CD4-positive, alpha-beta T cell (primary cell): ENCODE results near the gene PLET1. TPM values are rescaled to one million over a fixed set of nuclear protein-coding genes. Genes with fewer than 3 reads are reported as not detected.
A peak's percentile ranks its signal among the peaks of the same experiment; 100 is the strongest.

Experiments
- ATAC-seq: fragments of 200-7000 bp; cut with Tn5 transposase; one replicate; pipeline ENCODE4 v1.10.0; 2022; ENCODE audit warnings: mild to moderate bottlenecking; ENCODE audit not compliant: poor library complexity
- CTCF ChIA-PET: fragments of 350-600 bp; sonication (Branson Sonifier 250); formaldehyde crosslinking; loops from one replicate; lab custom pipeline; 2021; ENCODE audit warnings: antibody characterized with exemption, inconsistent platforms; lab: Charles Lee
- POLR2A ChIA-PET: fragments of 350-600 bp; sonication (Branson Sonifier 250); formaldehyde crosslinking; loops from one replicate; lab custom pipeline; 2021; ENCODE audit warnings: antibody characterized with exemption, inconsistent platforms; lab: Charles Lee
- DNase-seq, 14 experiments: peaks; one replicate each; pipeline ENCODE4 v3.0.0-alpha.2; 2013 to 2020; ENCODE audit warnings: mixed read lengths in 2 of 14
- H3K27ac ChIP-seq, 2 donors: one replicate each; pipeline versions ENCODE4 v1.5.1 to v1.7.0; 2013; ENCODE audit warnings: low read length in 2 of 2, low read depth in 1 of 2, mild to moderate bottlenecking in 1 of 2
- H3K27me3 ChIP-seq, 2 experiments: 1 replicate in 1 of 2; 2 replicates in 1 of 2; pipeline versions ENCODE4 v1.6.1 to v1.7.0; 2013; ENCODE audit warnings: low read length in 2 of 2, control low read depth in 1 of 2, mild to moderate bottlenecking in 1 of 2, moderate library complexity in 1 of 2; ENCODE audit not compliant: insufficient read depth in 2 of 2, control insufficient read depth in 1 of 2
- H3K36me3 ChIP-seq: one replicate; pipeline ENCODE4 v1.6.1; 2013; ENCODE audit warnings: low read length, control low read depth; ENCODE audit not compliant: insufficient read depth
- H3K4me1 ChIP-seq: one replicate; pipeline ENCODE4 v1.6.1; 2013; ENCODE audit warnings: low read length, control low read depth; ENCODE audit not compliant: insufficient read depth
- H3K4me3 ChIP-seq: one replicate; pipeline ENCODE4 v1.5.1; 2013; ENCODE audit warnings: mild to moderate bottlenecking, low read length, moderate library complexity
- H3K9me3 ChIP-seq, 2 experiments: 1 replicate in 1 of 2; 2 replicates in 1 of 2; pipeline versions ENCODE4 v1.6.1 to v1.7.0; 2013; ENCODE audit warnings: low read length in 2 of 2, mild to moderate bottlenecking in 2 of 2, control low read depth in 1 of 2, moderate library complexity in 1 of 2; ENCODE audit not compliant: control insufficient read depth in 1 of 2, insufficient read depth in 1 of 2
- H3K27ac Mint-ChIP-seq: one replicate; pipeline ENCODE4 v1.8.0; 2020; ENCODE audit warnings: mixed read lengths
- H3K27me3 Mint-ChIP-seq: one replicate; pipeline ENCODE4 v1.8.0; 2021; ENCODE audit warnings: mixed read lengths
- H3K36me3 Mint-ChIP-seq: one replicate; pipeline ENCODE4 v1.8.0; 2021; ENCODE audit warnings: low read depth, mixed read lengths
- H3K4me1 Mint-ChIP-seq: one replicate; pipeline ENCODE4 v1.8.0; 2021; ENCODE audit warnings: low read depth, mixed read lengths
- H3K4me3 Mint-ChIP-seq: one replicate; pipeline ENCODE4 v1.8.0; 2020; ENCODE audit warnings: mild to moderate bottlenecking, mixed read lengths
- H3K9me3 Mint-ChIP-seq: one replicate; pipeline ENCODE4 v1.8.0; 2020; ENCODE audit warnings: mixed read lengths
- intact Hi-C, 2 experiments: fragments of 100-400 bp; cut with DNase I in 1 of 2; cut with micrococcal nuclease in 1 of 2; formaldehyde crosslinking; loops; one replicate each; pipeline versions ENCODE4 v1.15.1 to v1.9.0; 2023 to 2025; cut with DNase I, micrococcal nuclease
- total RNA-seq, 174 experiments: library from RNA in 2 of 174; stranded (reverse) in 2 of 174; gene quantifications; one replicate each; pipeline ENCODE4 v1.2.3 and lab custom pipeline; 2021 to 2026
- TF ChIP-seq, protein P1 (sequence below): fragments of 200-600 bp; IDR thresholded peaks from one replicate; pipeline ENCODE4 v1.8.0; 2022; ENCODE audit warnings: antibody characterized with exemption, mild to moderate bottlenecking

Gene PLET1
- total RNA-seq, 2 experiments from 2014 or later: not detected

DNA sequence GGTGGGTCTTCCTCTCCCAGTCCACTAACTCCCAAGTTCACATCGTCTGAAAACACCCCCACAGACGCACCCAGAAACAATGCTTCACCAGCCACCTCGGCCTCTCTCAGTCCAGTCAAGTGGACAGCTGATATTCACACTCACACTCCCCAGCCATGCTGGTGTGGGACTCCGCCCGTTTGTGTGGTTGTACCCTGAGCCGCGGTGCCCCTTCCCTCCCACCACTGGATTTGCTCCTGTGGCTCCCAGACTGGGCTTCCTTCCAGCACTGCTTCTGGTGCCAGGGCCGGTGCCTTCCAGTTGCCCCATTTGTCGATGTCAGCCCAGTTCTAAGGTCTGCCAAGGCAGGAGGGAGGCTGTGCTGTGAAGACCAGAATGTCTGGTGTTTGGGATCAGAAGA, 37.9 kb upstream of the PLET1 start:
- H3K27ac ChIP-seq: no peak overlapping the region
- no peak overlapping the region for H3K4me3 ChIP-seq
- CTCF ChIA-PET: no interaction called here
- H3K27ac Mint-ChIP-seq: peak overlapping the region; percentile 90
- TF ChIP-seq, protein P1, sequence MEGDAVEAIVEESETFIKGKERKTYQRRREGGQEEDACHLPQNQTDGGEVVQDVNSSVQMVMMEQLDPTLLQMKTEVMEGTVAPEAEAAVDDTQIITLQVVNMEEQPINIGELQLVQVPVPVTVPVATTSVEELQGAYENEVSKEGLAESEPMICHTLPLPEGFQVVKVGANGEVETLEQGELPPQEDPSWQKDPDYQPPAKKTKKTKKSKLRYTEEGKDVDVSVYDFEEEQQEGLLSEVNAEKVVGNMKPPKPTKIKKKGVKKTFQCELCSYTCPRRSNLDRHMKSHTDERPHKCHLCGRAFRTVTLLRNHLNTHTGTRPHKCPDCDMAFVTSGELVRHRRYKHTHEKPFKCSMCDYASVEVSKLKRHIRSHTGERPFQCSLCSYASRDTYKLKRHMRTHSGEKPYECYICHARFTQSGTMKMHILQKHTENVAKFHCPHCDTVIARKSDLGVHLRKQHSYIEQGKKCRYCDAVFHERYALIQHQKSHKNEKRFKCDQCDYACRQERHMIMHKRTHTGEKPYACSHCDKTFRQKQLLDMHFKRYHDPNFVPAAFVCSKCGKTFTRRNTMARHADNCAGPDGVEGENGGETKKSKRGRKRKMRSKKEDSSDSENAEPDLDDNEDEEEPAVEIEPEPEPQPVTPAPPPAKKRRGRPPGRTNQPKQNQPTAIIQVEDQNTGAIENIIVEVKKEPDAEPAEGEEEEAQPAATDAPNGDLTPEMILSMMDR: no peak
- intact Hi-C loops: loop anchor here in 1 of 2 experiments (10.0 kb wide), 1 partner anchor 1476 kb away; the partner anchor contains the start of genes CLDN25 and ZW10
- ATAC-seq (no peak), DNase-seq (no peak)
- H3K4me1 ChIP-seq: peaks cover 28% of the 10 kb centered on the region
- H3K9me3 Mint-ChIP-seq: no peaks in the 10 kb centered on the region
- peaks cover 53% of the 10 kb centered on the region for H3K4me1 Mint-ChIP-seq
- no peaks in the 10 kb centered on the region for H3K9me3 ChIP-seq
- H3K36me3 Mint-ChIP-seq: peaks cover 14% of the 10 kb centered on the region
- H3K36me3 ChIP-seq: no peaks in the 10 kb centered on the region
- POLR2A ChIA-PET: no interaction called here
- no peak overlapping the region for H3K4me3 Mint-ChIP-seq
- no peaks in the 10 kb centered on the region for H3K27me3 ChIP-seq
- H3K27me3 Mint-ChIP-seq: no peaks in the 10 kb centered on the region

DNA sequence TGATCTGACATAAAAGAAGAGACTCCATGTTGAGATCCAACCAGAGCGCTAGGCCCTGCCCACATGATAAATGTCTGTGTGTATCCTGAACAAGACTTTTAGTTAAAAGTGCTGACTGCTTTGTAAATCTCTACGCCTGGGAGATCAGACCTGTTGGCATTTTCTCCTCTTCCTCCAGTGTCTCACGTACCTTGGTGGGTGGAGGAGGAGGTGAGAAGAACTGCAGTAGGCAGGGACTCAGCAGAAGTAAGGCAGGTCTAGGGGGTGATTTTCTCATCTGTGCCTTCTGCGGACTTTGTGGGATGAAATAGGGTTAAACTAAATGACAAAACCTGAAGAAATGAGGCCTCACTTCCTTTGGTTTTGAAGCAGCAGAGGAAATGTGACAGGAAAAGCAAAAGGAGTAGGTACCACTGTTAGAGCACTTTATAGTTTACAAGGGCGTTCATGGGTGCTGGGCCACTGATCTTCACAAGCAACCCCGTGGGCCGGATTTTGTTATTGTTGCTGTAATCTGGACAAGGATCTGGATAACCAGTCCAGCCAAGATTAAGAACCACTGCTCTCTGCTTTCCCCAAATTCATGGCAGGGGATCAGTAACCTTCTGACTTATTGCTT, 36.7 kb upstream of the PLET1 start:
- H3K9me3 Mint-ChIP-seq: no peaks in the 10 kb centered on the region
- peak overlapping the region; percentile 77 for H3K4me3 Mint-ChIP-seq
- H3K4me1 ChIP-seq: peaks cover 28% of the 10 kb centered on the region
- peak overlapping the region; percentile 14 for H3K4me3 ChIP-seq
- peak overlapping the region; percentile 90 for H3K27ac Mint-ChIP-seq
- TF ChIP-seq, protein P1: no peak
- ATAC-seq (peak; percentile 76), DNase-seq (peak in 4 of 14 experiments; percentile 5 to 47 (median 36))
- ChIA-PET CTCF (no interaction called here), POLR2A (no interaction called here)
- H3K36me3 ChIP-seq: no peaks in the 10 kb centered on the region
- peak overlapping the region in 1 of 2 donors; percentile 46 for H3K27ac ChIP-seq
- H3K27me3 ChIP-seq: no peaks in the 10 kb centered on the region
- no peaks in the 10 kb centered on the region for H3K27me3 Mint-ChIP-seq
- H3K4me1 Mint-ChIP-seq: peaks cover 56% of the 10 kb centered on the region
- no peaks in the 10 kb centered on the region for H3K9me3 ChIP-seq
- peaks cover 16% of the 10 kb centered on the region for H3K36me3 Mint-ChIP-seq
- intact Hi-C loops: loop anchor here in 1 of 2 experiments (10.0 kb wide), 1 partner anchor 1477 kb away; the partner anchor contains the start of genes CLDN25 and ZW10

DNA sequence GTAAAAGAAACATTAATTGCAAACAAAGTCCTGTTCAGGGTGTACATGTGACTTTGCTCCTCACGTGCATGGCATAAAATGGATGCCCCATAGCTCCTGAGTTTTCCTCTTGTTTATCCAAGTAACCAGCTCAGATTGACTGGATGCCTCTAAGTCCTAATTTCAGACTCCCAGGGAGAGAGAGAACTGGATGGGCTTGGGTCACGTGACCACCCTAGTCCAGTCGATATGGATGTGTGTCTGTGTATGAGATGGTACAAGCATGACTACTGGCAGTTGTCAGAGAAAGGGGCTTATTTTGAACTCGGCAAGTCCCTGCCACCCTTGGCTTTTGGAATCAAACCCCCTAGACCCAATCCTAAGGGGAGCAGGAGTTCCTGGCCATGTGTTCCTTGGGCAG, 35.4 kb upstream of the PLET1 start:
- H3K36me3 ChIP-seq: no peaks in the 10 kb centered on the region
- TF ChIP-seq, protein P1: no peak
- ATAC-seq (no peak), DNase-seq (no peak)
- Mint-ChIP-seq H3K4me1 (peaks cover 61% of the 10 kb centered on the region), H3K4me3 (no peak overlapping the region), H3K36me3 (peaks cover 22% of the 10 kb centered on the region), H3K9me3 (no peaks in the 10 kb centered on the region), H3K27me3 (no peaks in the 10 kb centered on the region), H3K27ac (peak overlapping the region; percentile 90)
- H3K9me3 ChIP-seq: no peaks in the 10 kb centered on the region
- no peak overlapping the region for H3K27ac ChIP-seq
- POLR2A ChIA-PET: no interaction called here
- no peak overlapping the region for H3K4me3 ChIP-seq
- intact Hi-C loops: loop anchor here in 1 of 2 experiments (10.0 kb wide), 1 partner anchor 1479 kb away; the partner anchor contains the start of genes CLDN25 and ZW10
- CTCF ChIA-PET: no interaction called here
- peaks cover 31% of the 10 kb centered on the region for H3K4me1 ChIP-seq
- no peaks in the 10 kb centered on the region for H3K27me3 ChIP-seq
